GM21619 (cell line): ENCODE data around the gene TEKT2.

Experiments used
- ATAC-seq: cut with Tn5 transposase; IDR thresholded peaks from one replicate; pipeline ENCODE4 v1.9.1; 2021; ENCODE audit not compliant: unreplicated experiment

TEKT2 gene

DNA sequence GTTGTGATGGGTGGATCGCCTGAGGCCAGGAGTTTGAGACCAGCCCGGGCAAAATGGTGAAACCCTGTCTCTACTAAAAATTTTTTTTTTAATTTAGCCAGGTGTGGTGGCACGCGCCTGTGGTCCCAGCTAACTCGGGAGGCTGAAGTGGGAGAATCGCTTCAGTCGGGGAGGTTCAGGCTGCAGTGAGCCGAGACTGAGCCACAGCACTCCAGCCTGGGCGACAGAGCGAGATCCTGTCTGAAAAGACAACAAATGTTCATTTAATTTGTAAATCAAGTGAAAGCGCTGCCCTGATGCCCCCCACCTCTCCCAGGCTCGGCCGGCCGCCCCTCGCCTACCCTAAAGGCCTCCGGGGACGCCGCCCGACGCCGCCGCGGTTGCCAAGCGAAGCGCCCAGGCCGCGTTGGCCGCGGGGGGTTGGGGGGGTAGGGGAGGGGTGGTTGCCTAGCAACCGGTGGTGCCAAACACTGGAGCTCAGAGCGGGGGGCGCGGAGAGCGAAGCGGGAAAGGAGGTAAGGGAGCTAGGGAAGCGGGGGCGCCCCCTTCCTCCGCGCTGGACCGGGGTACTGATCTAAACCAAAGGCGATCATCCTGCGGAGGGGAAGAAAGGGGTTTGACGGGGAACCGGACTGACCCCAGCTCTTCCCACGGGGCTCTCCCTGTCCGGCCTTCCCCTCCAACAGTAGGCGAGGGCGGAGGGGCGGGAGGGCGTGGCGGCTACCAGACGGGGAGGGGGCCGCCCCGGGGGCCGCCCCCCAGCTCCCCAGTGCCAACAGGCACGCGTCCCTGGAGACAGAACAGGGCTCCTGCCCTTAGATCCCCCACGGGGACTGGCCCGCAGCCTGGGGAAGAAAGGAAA, at the start of gene TEKT2:
Gene TEKT2, plus strand, starts transcription at position 460 of the 862 bp plus-strand sequence. CDS start 828 bp downstream, outside the sequence.
- no peak for ATAC-seq

GRCh38 chr1:36034692-36035091, 49.2 kb upstream of the TEKT2 start:
- no peak for ATAC-seq

DNA sequence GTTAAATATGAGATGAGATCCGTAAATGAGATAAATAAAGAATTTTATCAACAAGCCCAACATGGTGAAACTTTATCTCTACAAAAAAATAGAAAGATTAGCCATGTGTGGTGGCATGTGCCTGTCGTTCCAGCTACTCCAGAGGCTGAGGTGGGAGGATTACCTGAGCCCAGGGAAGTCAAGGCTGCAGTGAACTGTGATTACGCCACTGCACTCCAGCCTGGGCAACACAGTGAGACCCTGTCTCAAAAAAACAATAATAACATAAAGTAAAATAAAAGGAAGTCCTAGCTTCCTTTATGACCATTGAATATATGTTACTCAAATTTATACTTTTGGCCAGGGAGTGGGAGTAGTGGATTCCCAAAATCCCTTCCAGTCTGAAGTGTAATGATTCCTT, 48.7 kb upstream of the TEKT2 start:
- no peak for ATAC-seq

DNA sequence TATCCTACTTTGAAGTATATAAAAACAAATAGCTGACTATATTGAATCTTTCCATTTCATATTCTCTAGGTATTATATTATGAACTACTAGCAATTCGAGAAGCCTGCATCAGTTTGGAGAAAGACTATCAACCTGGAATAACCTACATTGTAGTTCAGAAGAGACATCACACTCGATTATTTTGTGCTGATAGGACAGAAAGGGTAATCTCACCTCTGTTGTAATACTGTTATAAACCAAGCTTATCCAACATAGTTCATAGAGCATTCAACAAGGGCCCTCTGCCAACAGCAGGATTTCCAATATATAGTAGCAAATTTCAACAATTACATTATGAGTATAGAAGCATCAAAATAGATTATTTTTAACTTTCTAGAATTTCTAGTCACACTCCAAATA, 43.7 kb upstream of the TEKT2 start:
- no peak for ATAC-seq

GRCh38 chr1:36051821-36052220, 32.1 kb upstream of the TEKT2 start:
- ATAC-seq, result no peak

GRCh38 chr1:36053978-36054377, 29.9 kb upstream of the TEKT2 start:
- no peak for ATAC-seq

DNA sequence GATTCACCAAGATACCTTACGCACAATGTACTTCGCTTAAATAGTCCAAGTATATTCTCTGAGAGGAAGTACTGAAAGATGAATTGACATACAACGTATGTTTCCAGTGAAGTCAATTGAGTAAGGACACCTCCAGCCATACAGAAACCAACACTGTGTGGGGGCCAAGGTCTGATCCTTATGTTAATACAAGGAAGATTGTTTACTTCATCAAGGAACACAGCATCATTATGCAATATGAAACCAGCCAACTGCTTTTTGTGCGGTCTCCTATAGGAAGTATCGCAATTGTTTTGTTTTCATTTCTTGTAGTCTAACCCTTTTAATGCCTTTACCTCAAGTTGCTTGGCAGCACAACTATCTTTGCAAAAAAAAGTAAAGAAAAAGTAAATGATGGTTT, 28.2 kb upstream of the TEKT2 start:
- ATAC-seq, result no peak

- ATAC-seq, result no peak
Observed at GRCh38 chr1:36062315-36062714, 21.6 kb upstream of the TEKT2 start.

DNA sequence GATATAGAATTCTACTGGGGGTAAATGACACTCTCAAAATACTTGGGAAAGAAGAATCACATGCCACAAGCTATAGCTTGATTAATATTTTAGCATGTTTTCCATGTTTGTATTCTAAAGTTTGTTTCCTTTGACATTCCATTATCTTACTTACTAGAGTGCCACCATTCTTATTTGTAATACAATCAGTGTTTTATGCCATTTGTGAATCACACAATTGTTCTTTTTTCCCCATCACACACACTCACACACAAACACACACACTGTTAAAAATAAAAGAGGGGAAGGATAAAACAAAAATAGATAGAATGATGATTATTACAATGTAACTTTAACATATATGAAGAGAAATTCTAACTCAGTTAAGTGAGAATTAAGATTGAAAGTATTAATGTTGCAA, 16.0 kb upstream of the TEKT2 start:
- ATAC-seq, result no peak

- ATAC-seq, result no peak
Observed at GRCh38 chr1:36068866-36069265, 15.0 kb upstream of the TEKT2 start.

GRCh38 chr1:36070349-36070748, 13.5 kb upstream of the TEKT2 start:
- no peak for ATAC-seq

GRCh38 chr1:36076979-36077573, 6.8 kb upstream of the TEKT2 start:
- ATAC-seq, result no peak

DNA sequence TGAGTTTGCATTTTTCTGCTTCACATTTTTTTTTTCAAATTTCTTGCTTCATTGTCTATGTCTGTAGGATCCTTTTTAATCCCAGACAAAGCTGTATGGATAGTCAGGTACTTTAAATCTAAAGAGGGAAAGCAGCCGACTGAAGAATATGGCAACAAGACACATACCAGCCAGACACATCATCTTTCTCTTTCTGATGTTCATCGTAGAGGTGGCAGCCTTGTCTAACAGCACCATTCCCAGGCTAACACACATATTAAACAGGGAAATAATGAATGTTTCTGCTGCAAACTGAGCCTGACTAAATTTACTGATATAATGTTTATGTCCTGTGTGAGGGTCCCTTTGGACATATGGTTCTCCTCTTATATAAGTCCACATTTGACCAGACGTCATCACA, 3.7 kb upstream of the TEKT2 start:
- no peak for ATAC-seq

DNA sequence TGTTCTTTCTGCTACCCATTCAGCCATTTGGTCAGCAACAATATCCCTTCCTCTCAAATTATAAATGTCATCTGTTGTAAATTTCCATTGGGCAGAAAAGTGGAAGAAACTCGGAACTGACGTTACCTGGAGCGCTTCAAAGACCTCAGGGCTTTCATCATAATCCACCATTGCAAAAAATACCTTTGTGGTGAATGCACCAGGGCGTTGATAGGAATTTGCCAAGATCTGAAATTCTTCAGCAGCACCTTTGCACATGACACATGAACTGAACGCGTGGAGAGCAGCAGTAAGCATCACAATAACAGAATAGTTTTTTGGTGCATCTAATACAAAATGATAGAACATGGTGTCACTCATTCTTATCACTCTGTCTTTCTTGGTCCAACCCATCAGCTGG, 3.1 kb upstream of the TEKT2 start:
- ATAC-seq, result no peak

DNA sequence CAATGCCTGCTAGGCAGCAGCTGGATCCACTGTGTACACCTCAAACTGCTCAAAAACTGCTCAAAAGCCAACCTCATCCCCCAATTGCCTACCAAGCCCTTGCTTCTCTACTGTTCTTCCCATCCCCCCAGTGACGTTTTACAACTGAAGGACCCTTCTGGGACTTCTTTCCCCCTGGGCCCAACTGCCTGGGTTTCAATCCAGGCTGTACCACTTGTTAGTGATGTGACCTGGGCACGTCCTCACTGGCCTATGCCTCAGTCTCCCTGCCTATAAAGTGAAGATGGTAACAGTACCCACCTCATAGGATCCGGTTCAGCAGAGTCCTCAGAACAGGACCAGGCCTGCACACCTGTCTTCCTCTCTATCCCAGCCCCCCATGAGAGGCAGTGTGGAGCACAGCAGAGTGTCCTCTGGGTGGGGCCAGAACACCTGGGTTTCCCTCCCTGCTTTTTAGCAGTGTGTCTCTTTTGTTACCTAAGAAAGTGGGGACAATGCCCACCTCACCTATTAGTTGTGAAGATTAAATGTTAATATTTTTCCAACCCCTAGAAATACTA, 1.9 kb upstream of the TEKT2 start:
- ATAC-seq, result no peak

GRCh38 chr1:36083219-36083618, 675 bp upstream of the TEKT2 start:
- ATAC-seq, result no peak

DNA sequence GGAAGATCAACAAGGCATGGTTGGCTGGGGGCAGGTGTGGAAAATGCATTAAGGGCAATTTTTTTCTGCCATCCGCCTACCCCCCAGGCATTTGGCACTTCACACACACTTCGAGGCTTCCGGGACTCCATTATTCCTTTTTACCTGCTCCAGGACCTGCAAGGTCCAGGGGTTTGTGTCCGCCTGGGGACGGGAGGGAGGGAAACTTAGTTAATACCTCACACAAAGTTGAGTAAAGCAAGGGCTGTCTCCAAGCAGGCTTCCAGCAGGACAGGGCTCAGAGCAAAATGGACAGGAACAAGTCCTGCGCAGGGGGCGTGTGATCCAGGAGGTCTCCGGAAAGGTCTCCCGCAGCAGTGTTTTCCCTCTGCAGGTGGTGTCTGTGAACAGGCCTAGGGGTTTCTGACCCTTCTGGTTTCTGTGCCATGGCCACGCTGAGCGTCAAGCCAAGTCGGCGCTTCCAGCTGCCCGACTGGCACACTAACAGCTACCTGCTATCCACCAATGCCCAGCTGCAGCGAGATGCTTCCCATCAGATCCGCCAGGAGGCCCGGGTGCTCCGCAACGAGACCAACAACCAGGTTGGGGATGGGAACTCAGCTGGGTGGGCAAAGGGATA, 712 bp downstream of the TEKT2 start:
- ATAC-seq, result no peak

GRCh38 chr1:36085126-36085525, 1.2 kb downstream of the TEKT2 start:
- ATAC-seq, result no peak

GRCh38 chr1:36085686-36086526, 2.0 kb downstream of the TEKT2 start:
- no peak for ATAC-seq

- ATAC-seq, result no peak
Observed at GRCh38 chr1:36086529-36087232, 2.8 kb downstream of the TEKT2 start.
